ENCODE data around the gene CDC42EP3. TPM values are rescaled to one million over a fixed set of nuclear protein-coding genes. Genes with fewer than 3 reads are reported as not detected.

Gene CDC42EP3
- total and polyA plus RNA-seq, 2 experiments from 2014 or later, result 19.3 to 33.0 TPM

DNA sequence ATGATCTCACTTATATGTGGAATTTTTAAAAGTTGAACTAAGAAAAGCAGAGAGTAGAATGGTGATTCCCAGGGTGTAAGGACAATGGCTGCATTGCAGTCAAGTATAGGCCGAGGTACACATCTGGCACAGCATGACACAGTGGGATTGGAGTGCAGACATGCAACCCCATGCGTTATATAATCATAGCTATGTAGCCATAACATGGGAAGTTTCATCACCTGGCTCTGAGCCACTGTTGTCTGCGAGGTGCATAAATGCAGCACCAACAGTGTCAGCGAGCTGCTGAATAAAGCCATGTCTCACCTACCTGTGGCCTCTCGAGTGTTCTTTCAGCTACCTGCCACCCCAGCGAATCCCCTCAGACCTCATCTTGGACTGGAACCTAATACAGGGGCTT lies 61.7 kb downstream of the CDC42EP3 start:
- 92% methylated on average over 6 of the region's 6 CpGs for WGBS (ENCODE audit: low lambda C conversion rate, missing lambda C conversion rate)
- no peaks in the 10 kb centered on the region for H3K79me2 ChIP-seq

DNA sequence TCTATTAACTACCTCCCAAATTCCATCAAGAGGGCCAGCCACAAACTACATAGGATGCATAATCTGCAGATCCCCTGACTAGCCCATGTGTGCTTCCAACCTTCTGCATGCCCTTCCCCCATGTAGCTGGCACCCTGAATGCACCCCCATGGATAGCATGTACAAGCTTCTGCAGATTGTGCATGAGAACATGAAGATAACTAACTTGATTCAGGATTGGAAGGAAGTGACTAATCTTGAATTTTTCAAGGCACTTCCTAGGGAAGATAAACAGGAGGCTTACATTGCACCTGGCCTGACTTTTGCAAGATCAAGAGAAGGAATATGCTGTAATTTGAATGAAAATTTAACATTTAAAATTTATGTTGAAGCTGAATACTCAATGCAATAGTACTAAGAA lies 66.7 kb downstream of the CDC42EP3 start:
- H3K4me2 ChIP-seq, result no peak overlapping the region
- no peak for DNase-seq (ENCODE audit: low spot score)
- no peaks in the 10 kb centered on the region for H4K20me1 ChIP-seq (ENCODE audit: insufficient read depth, poor library complexity, severe bottlenecking)
- no peaks in the 10 kb centered on the region for H3K36me3 ChIP-seq (replicated peaks; ENCODE audit: insufficient read depth, low read depth)
- no peak for TF ChIP-seq EZH2 (IDR thresholded peaks at IDR 0.05; ENCODE audit: borderline replicate concordance)
- TF ChIP-seq EZH2phosphoT487 (IDR thresholded peaks at IDR 0.05; ENCODE audit: low read depth, severe bottlenecking, unreplicated experiment), result no peak
- TF ChIP-seq, protein P1, sequence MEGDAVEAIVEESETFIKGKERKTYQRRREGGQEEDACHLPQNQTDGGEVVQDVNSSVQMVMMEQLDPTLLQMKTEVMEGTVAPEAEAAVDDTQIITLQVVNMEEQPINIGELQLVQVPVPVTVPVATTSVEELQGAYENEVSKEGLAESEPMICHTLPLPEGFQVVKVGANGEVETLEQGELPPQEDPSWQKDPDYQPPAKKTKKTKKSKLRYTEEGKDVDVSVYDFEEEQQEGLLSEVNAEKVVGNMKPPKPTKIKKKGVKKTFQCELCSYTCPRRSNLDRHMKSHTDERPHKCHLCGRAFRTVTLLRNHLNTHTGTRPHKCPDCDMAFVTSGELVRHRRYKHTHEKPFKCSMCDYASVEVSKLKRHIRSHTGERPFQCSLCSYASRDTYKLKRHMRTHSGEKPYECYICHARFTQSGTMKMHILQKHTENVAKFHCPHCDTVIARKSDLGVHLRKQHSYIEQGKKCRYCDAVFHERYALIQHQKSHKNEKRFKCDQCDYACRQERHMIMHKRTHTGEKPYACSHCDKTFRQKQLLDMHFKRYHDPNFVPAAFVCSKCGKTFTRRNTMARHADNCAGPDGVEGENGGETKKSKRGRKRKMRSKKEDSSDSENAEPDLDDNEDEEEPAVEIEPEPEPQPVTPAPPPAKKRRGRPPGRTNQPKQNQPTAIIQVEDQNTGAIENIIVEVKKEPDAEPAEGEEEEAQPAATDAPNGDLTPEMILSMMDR (IDR thresholded peaks at IDR 0.05; ENCODE audit: poor library complexity), result no peak
- H3K4me1 ChIP-seq (ENCODE audit: insufficient read depth), result no peaks in the 10 kb centered on the region
- H3K9me3 ChIP-seq (ENCODE audit: low read depth), result no peaks in the 10 kb centered on the region
- no peak overlapping the region for H2AFZ ChIP-seq
- H3K4me3 ChIP-seq, result no peak overlapping the region
- H3K27ac ChIP-seq, result no peak overlapping the region
- H3K79me2 ChIP-seq, result no peaks in the 10 kb centered on the region
- no peaks in the 10 kb centered on the region for H3K27me3 ChIP-seq
- H3K9me2 ChIP-seq (replicated peaks; ENCODE audit: insufficient read depth), result no peaks in the 10 kb centered on the region

More for the DNA sequence above, 61.7 kb downstream of the CDC42EP3 start:
- Histone ChIP-seq H3K36me3 (replicated peaks; ENCODE audit: insufficient read depth, low read depth) (no peaks in the 10 kb centered on the region), H3K27ac (no peak overlapping the region), H3K4me1 (ENCODE audit: insufficient read depth) (peaks cover 9% of the 10 kb centered on the region), H3K4me3 (no peak overlapping the region), H3K9me3 (ENCODE audit: low read depth) (no peaks in the 10 kb centered on the region), H4K20me1 (ENCODE audit: insufficient read depth, poor library complexity, severe bottlenecking) (no peaks in the 10 kb centered on the region), H3K4me2 (no peak overlapping the region), H2AFZ (no peak overlapping the region), H3K27me3 (no peaks in the 10 kb centered on the region), H3K9me2 (replicated peaks; ENCODE audit: insufficient read depth) (no peaks in the 10 kb centered on the region)
- TF ChIP-seq, protein P1 (IDR thresholded peaks at IDR 0.05; ENCODE audit: poor library complexity), result no peak
- TF ChIP-seq EZH2phosphoT487 (IDR thresholded peaks at IDR 0.05; ENCODE audit: low read depth, severe bottlenecking, unreplicated experiment) (no peak), EZH2 (IDR thresholded peaks at IDR 0.05; ENCODE audit: borderline replicate concordance) (no peak)
- DNase-seq (ENCODE audit: low spot score), result no peak

DNA sequence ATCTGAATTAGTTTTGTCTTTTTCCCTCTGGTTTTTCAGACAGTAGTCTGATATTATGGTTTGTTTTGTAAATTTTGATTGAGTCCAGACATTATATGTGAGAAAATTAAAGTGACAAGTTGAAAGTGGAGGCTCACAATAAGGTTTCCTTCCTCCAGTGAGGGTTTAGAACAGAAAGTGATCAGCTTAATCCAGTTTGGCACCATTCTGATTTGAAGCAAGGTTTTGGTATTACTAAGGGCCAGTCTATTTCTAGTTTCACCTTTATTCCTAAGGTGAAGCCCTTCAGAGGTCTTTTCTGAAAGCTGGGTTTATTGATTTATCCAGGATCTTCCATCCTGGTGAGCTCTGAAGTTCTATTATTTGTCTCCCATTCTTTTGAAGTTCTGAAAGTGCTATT lies 68.7 kb downstream of the CDC42EP3 start:
- Histone ChIP-seq H3K4me1 (ENCODE audit: insufficient read depth) (no peaks in the 10 kb centered on the region), H2AFZ (no peak overlapping the region), H3K4me2 (no peak overlapping the region), H3K79me2 (no peaks in the 10 kb centered on the region), H3K4me3 (no peak overlapping the region), H3K27ac (no peak overlapping the region), H3K27me3 (no peaks in the 10 kb centered on the region), H3K9me3 (ENCODE audit: low read depth) (no peaks in the 10 kb centered on the region), H3K9me2 (replicated peaks; ENCODE audit: insufficient read depth) (no peaks in the 10 kb centered on the region), H4K20me1 (ENCODE audit: insufficient read depth, poor library complexity, severe bottlenecking) (no peaks in the 10 kb centered on the region), H3K36me3 (replicated peaks; ENCODE audit: insufficient read depth, low read depth) (no peaks in the 10 kb centered on the region)
- no peak for DNase-seq (ENCODE audit: low spot score)
- TF ChIP-seq EZH2 (IDR thresholded peaks at IDR 0.05; ENCODE audit: borderline replicate concordance) (no peak), EZH2phosphoT487 (IDR thresholded peaks at IDR 0.05; ENCODE audit: low read depth, severe bottlenecking, unreplicated experiment) (no peak)
- TF ChIP-seq, protein P1 (IDR thresholded peaks at IDR 0.05; ENCODE audit: poor library complexity), result no peak

DNA sequence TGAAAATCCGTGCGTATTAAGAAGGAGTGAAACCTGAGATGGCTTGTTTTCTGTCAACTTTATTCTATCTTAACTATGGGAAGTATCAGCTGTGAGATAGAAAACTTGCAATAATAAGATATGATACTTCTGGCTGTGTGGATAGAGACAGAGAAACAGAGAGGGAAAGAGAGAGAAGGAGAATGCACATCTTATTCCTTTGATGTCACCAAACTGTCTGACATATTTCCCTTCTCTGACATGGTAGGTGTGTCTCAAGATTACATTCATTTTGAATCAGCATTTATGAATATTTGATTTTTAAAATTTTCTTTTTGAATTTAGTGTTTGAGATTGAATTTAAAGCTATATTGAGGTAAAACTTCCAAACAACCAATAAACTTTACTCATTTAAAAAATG lies 69.4 kb downstream of the CDC42EP3 start:
- TF ChIP-seq, protein P1 (IDR thresholded peaks at IDR 0.05; ENCODE audit: poor library complexity), result no peak
- TF ChIP-seq EZH2phosphoT487 (IDR thresholded peaks at IDR 0.05; ENCODE audit: low read depth, severe bottlenecking, unreplicated experiment), result no peak
- TF ChIP-seq EZH2 (IDR thresholded peaks at IDR 0.05; ENCODE audit: borderline replicate concordance), result no peak
- Histone ChIP-seq H3K4me2 (no peak overlapping the region), H4K20me1 (ENCODE audit: insufficient read depth, poor library complexity, severe bottlenecking) (no peaks in the 10 kb centered on the region), H3K36me3 (replicated peaks; ENCODE audit: insufficient read depth, low read depth) (no peaks in the 10 kb centered on the region), H2AFZ (no peak overlapping the region), H3K9me3 (ENCODE audit: low read depth) (no peaks in the 10 kb centered on the region), H3K4me3 (no peak overlapping the region), H3K4me1 (ENCODE audit: insufficient read depth) (no peaks in the 10 kb centered on the region), H3K27me3 (no peaks in the 10 kb centered on the region), H3K27ac (no peak overlapping the region), H3K79me2 (no peaks in the 10 kb centered on the region), H3K9me2 (replicated peaks; ENCODE audit: insufficient read depth) (no peaks in the 10 kb centered on the region)
- no peak for DNase-seq (ENCODE audit: low spot score)
- WGBS (ENCODE audit: low lambda C conversion rate, missing lambda C conversion rate), result 57% methylated on average over 2 of the region's 2 CpGs

All from hepatocyte (in vitro differentiated cells).